Thyroid gland (tissue), 4 donors: ENCODE results near the gene ZRSR2. TPM values are rescaled to one million over a fixed set of nuclear protein-coding genes. Genes with fewer than 3 reads are reported as not detected.
A peak's percentile ranks its signal among the peaks of the same experiment; 100 is the strongest.
"Not testable (repeated sequence)": the region's sequence is repeated elsewhere in the genome, so short reads cannot be mapped to it uniquely, and the experiment has no call there.

ENCODE experiments used
- DNase-seq, 2 donors: peaks; one replicate each; pipeline ENCODE4 v3.0.0-alpha.2; 2019
- H3K27ac ChIP-seq, 3 donors: fragments of 200-600 bp; sonication (generic); 1 replicate in 2 of 3; 2 replicates in 1 of 3; pipeline ENCODE4 v1.5.1; 2016 to 2019; ENCODE audit warnings: mild to moderate bottlenecking in 1 of 3, moderate library complexity in 1 of 3
- H3K27me3 ChIP-seq: fragments of 200-600 bp; sonication (generic); one replicate; pipeline ENCODE4 v1.5.1; 2019
- H3K36me3 ChIP-seq, 2 donors: fragments of 200-600 bp; sonication (generic); one replicate each; pipeline ENCODE4 v1.5.1; 2016 to 2019
- H3K4me1 ChIP-seq, 2 donors: fragments of 200-600 bp; sonication (generic); one replicate each; pipeline ENCODE4 v1.5.1; 2017 to 2019
- H3K4me3 ChIP-seq, 3 donors: fragments of 200-600 bp; sonication (generic); replicated peaks in 1 of 3; 1 replicate in 2 of 3; 2 replicates in 1 of 3; pipeline ENCODE4 v1.5.1; 2016; ENCODE audit warnings: mild to moderate bottlenecking in 1 of 3
- H3K9me3 ChIP-seq: fragments of 200-600 bp; sonication (generic); one replicate; pipeline ENCODE4 v1.5.1; 2017
- POLR2A ChIP-seq, 2 donors: fragments of 450-650 bp; IDR thresholded peaks; one replicate each; pipeline ENCODE4 v1.6.1; 2017; ENCODE audit warnings: antibody characterized with exemption in 2 of 2, mild to moderate bottlenecking in 2 of 2, moderate library complexity in 1 of 2
- WGBS, 2 donors: methylation state at CpG; one replicate each; pipeline ENCODE4 v1.1.5; 2017; 5-methylcytosine and 5-hydroxymethylcytosine counted together
- intact Hi-C: fragments of 100-400 bp; cut with DNase I; formaldehyde crosslinking; loops from one replicate; pipeline ENCODE4 v1.15.1; 2023
- total RNA-seq, 4 donors: library from RNA; depleted of rRNA; stranded (reverse); fragments of >200 nt; gene quantifications; one replicate each; pipeline ENCODE4 v1.2.3, GENCODE V29; 2016
- TF ChIP-seq, protein P1 (sequence below), 6 experiments: fragments of 200-600 bp in 3 of 6; fragments of 450-650 bp in 3 of 6; sonication (generic) in 3 of 6; IDR thresholded peaks; one replicate each; pipeline ENCODE4 v1.5.1; 2016 to 2019; ENCODE audit warnings: antibody characterized with exemption in 6 of 6, mild to moderate bottlenecking in 2 of 6, inconsistent platforms in 1 of 6, moderate library complexity in 1 of 6

Gene ZRSR2
- total RNA-seq, 4 donors from 2014 or later, result 3.3 to 106 (median 13.2) TPM

DNA sequence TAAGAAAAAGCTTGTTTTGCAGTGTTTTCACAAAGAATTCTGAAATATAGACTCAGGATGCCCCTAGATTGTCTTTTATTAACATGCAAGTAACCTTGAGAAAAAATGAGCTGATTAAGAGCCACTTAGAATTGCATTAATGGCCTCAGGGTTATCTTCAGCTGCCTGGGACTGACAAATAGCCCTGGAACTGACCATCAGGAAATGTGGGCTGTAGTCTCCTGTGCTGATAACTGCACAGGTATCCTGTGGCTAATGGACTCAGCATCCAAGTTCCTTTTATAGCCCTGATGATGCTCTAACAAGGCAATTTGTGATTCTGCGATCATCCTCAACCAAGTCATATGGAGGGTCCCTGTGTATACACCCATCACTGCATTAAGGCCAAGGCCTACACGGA is 35.2 kb upstream of the ZRSR2 start:
- Histone ChIP-seq H3K27ac (no peak overlapping the region), H3K27me3 (no peaks in the 10 kb centered on the region), H3K4me3 (no peak overlapping the region), H3K9me3 (no peaks in the 10 kb centered on the region), H3K36me3 (no peaks in the 10 kb centered on the region), H3K4me1 (peaks cover 12 to 17% of the 10 kb centered on the region in 2 donors)
- no peak for DNase-seq
- 94 to 100% methylated on average over 2 of the region's 2 CpGs for whole genome bisulfite sequencing, 2 donors
- TF ChIP-seq, protein P1, sequence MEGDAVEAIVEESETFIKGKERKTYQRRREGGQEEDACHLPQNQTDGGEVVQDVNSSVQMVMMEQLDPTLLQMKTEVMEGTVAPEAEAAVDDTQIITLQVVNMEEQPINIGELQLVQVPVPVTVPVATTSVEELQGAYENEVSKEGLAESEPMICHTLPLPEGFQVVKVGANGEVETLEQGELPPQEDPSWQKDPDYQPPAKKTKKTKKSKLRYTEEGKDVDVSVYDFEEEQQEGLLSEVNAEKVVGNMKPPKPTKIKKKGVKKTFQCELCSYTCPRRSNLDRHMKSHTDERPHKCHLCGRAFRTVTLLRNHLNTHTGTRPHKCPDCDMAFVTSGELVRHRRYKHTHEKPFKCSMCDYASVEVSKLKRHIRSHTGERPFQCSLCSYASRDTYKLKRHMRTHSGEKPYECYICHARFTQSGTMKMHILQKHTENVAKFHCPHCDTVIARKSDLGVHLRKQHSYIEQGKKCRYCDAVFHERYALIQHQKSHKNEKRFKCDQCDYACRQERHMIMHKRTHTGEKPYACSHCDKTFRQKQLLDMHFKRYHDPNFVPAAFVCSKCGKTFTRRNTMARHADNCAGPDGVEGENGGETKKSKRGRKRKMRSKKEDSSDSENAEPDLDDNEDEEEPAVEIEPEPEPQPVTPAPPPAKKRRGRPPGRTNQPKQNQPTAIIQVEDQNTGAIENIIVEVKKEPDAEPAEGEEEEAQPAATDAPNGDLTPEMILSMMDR (IDR thresholded peaks at IDR 0.05), result no peak
- no peak for TF ChIP-seq POLR2A (IDR thresholded peaks at IDR 0.05)
- intact Hi-C loops, result no loop called here

DNA sequence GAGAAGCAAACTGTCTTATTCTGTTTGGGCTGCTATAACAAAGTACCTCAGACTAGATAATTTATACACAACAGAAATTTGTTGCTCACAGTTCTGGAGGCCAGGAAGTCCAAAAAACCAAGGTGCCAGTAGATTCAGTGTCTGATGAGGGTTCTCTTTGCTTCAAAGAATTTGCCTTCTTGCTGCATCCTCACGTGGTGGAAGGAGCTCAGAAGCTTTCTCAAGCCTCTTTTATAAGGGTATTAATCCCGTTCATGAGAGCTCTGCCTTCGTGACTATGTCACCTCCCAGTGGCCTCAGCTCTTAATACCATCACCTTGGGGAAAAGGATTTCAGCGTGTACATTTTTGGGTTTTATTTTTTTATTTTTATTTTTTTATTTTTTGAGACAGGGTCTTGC is 32.1 kb upstream of the ZRSR2 start:
- no peaks in the 10 kb centered on the region for H3K4me1 ChIP-seq
- no peak for DNase-seq
- intact Hi-C loops, result no loop called here
- no peaks in the 10 kb centered on the region for H3K27me3 ChIP-seq
- H3K36me3 ChIP-seq, result no peaks in the 10 kb centered on the region
- H3K27ac ChIP-seq, result no peak overlapping the region
- 80 to 83% methylated on average over 4 of the region's 4 CpGs for WGBS, 2 donors
- H3K9me3 ChIP-seq, result no peaks in the 10 kb centered on the region
- TF ChIP-seq POLR2A (IDR thresholded peaks at IDR 0.05), result no peak
- TF ChIP-seq, protein P1 (IDR thresholded peaks at IDR 0.05), result no peak
- H3K4me3 ChIP-seq, result no peak overlapping the region

DNA sequence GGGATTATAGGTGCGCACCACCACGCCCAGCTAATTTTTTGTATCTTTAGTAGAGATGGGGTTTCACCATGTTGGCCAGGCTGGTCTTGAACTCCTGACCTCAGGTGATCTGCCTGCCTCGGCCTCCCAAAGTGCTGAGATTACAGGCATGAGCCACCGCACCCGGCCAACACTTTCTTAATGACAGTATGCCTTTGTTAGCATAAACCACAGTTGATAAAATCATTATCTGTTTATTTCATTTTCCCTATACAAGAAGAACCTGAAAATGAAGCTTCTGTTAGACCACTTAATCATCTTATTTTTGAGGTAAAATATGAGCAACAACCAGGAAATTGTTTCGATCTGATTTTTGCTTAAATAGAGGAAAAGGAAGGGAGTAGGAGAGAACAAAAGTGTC is 30.4 kb upstream of the ZRSR2 start:
- H3K4me1 ChIP-seq, H3K27me3 ChIP-seq, H3K36me3 ChIP-seq, H3K4me3 ChIP-seq, H3K27ac ChIP-seq, DNase-seq, intact Hi-C loops, H3K9me3 ChIP-seq: not testable (repeated sequence)
- WGBS, 2 donors, result 94 to 97% methylated on average over 5 to 6 of the region's 6 CpGs

DNA sequence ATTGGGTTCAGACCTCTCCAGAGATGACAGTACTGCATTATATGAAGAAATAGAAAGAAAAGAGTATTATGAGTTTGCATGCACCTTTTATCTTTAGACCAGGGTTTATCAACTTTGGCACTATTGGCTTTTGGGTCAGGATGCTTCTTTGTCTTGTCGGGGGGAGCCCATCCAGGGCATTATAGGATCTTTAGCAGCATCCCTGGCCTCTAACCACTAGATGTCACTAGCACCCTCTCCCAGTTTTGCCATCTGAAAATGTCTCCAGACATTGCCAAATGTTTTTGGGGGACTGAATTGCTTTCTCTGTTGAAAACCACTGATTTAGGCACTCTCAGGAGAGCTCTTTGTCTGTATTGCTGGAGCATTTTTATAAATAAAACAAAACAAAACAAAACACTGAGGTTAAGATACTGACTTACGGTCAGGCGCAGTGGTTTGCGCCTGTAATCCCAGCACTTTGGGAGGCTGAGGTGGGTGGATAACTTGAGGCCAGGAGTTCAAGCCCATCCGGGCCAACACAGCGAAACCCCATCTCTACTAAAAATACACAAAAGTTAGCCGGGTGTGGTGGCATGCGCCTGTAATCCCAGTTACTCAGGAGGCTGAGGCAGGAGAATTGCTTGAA is 28.6 kb upstream of the ZRSR2 start:
- no peaks in the 10 kb centered on the region for H3K9me3 ChIP-seq
- TF ChIP-seq, protein P1 (IDR thresholded peaks at IDR 0.05), result peak in 5 of 6 experiments; percentile 18 to 49 (median 31)
- no peak for TF ChIP-seq POLR2A (IDR thresholded peaks at IDR 0.05)
- H3K27ac ChIP-seq, result no peak overlapping the region
- H3K4me1 ChIP-seq, result no peaks in the 10 kb centered on the region
- no peaks in the 10 kb centered on the region for H3K36me3 ChIP-seq
- WGBS, 2 donors, result 83 to 86% methylated on average over 8 of the region's 8 CpGs
- DNase-seq, result no peak
- intact Hi-C loops, result no loop called here
- no peak overlapping the region for H3K4me3 ChIP-seq
- no peaks in the 10 kb centered on the region for H3K27me3 ChIP-seq

DNA sequence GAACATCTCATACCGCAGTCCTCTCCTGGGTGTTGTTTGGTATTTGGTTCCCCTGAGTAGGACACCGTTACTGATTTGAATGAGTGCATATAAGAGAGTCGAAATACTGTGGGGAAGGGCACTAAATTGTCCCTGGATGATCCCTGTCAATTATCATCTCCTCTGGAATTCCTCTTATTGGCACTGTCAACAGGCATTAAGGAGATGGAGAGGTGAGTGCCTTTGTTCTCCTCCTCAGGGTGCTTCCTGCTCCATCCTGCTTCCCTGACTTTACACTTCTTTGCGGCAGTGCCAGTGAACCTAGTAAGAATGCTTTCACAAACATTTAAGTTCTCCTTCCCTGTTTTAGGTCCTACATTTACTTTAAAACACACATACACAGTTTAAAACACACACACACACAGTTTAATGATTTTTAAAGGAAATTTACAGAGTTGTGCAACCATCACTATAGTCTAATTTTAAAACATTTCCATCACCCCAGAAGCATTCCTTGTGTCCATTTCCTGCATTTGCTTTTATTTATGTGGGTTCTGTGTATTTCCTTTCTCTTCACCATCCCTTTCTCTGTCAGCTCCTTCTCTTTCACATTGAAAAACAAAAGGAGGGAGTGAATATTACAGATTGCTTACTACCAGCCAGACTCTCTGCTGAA is 20.9 kb upstream of the ZRSR2 start:
- intact Hi-C loops, result no loop called here
- Histone ChIP-seq H3K36me3 (no peaks in the 10 kb centered on the region), H3K4me1 (no peaks in the 10 kb centered on the region), H3K27me3 (no peaks in the 10 kb centered on the region), H3K27ac (no peak overlapping the region), H3K9me3 (no peaks in the 10 kb centered on the region), H3K4me3 (no peak overlapping the region)
- WGBS, 2 donors, result 68 to 73% methylated on average over 4 of the region's 4 CpGs
- no peak for TF ChIP-seq POLR2A (IDR thresholded peaks at IDR 0.05)
- TF ChIP-seq, protein P1 (IDR thresholded peaks at IDR 0.05), result no peak
- DNase-seq, result no peak
